HEK293 (cell line): ENCODE measurements around the gene SCRN1.

Source experiments
- ZBTB20 ChIP-seq: fragments of 450-650 bp; formaldehyde crosslinking; IDR thresholded peaks from 2 replicates; pipeline ENCODE4 v1.5.1; 2016; ENCODE audit warnings: missing biosample characterization, missing genetic modification characterization
- ZFP37 ChIP-seq: fragments of 450-650 bp; formaldehyde crosslinking; IDR thresholded peaks from 2 replicates; pipeline ENCODE4 v1.5.1; 2016; ENCODE audit warnings: missing biosample characterization, missing genetic modification characterization
- ZNF560 ChIP-seq: fragments of 450-650 bp; formaldehyde crosslinking; IDR thresholded peaks from 2 replicates; pipeline ENCODE4 v1.5.1; 2017; ENCODE audit warnings: missing biosample characterization, missing genetic modification characterization, borderline replicate concordance
- ZSCAN23 ChIP-seq: fragments of 450-650 bp; formaldehyde crosslinking; IDR thresholded peaks from 2 replicates; pipeline ENCODE4 v1.5.1; 2016; ENCODE audit warnings: missing biosample characterization, missing genetic modification characterization
- TF ChIP-seq, protein P1 (sequence below): fragments of 450-650 bp; formaldehyde crosslinking; IDR thresholded peaks from 2 replicates; pipeline ENCODE4 v1.5.1; 2016; ENCODE audit warnings: missing biosample characterization, missing genetic modification characterization

- TF ChIP-seq ZBTB20 (tag by site-specific recombination) (no peak), ZSCAN23 (tag by site-specific recombination) (no peak), ZFP37 (tag by site-specific recombination) (no peak), ZNF560 (tag by site-specific recombination) (no peak)
- TF ChIP-seq, protein P1, sequence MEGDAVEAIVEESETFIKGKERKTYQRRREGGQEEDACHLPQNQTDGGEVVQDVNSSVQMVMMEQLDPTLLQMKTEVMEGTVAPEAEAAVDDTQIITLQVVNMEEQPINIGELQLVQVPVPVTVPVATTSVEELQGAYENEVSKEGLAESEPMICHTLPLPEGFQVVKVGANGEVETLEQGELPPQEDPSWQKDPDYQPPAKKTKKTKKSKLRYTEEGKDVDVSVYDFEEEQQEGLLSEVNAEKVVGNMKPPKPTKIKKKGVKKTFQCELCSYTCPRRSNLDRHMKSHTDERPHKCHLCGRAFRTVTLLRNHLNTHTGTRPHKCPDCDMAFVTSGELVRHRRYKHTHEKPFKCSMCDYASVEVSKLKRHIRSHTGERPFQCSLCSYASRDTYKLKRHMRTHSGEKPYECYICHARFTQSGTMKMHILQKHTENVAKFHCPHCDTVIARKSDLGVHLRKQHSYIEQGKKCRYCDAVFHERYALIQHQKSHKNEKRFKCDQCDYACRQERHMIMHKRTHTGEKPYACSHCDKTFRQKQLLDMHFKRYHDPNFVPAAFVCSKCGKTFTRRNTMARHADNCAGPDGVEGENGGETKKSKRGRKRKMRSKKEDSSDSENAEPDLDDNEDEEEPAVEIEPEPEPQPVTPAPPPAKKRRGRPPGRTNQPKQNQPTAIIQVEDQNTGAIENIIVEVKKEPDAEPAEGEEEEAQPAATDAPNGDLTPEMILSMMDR (tag by site-specific recombination), result no peak
Measured at GRCh38 chr7:29945259-29945809, 44.3 kb downstream of the SCRN1 start.
